Epithelial cell of proximal tubule (primary cell): Measurements from ENCODE around the gene CTXN3. TPM values are rescaled to one million over a fixed set of nuclear protein-coding genes. Genes with fewer than 3 reads are reported as not detected.
"Not testable (repeated sequence)": the region's sequence is repeated elsewhere in the genome, so short reads cannot be mapped to it uniquely, and the experiment has no call there.

Experiments used
- DNase-seq: peaks from one replicate; pipeline ENCODE4 v3.0.0-alpha.2; 2011; ENCODE audit warnings: low read depth
- H3K4me3 ChIP-seq: 2 replicates; pipeline ENCODE4 v1.5.1; 2011; ENCODE audit warnings: low read depth, mild to moderate bottlenecking, low read length
- CTCF ChIP-seq: conservative IDR thresholded peaks from 2 replicates; pipeline ENCODE4 v1.5.1; 2012; ENCODE audit warnings: low read depth, mild to moderate bottlenecking, low read length
- total RNA-seq: library from RNA; depleted of rRNA; stranded (reverse); fragments of >200 nt; gene quantifications from 2 replicates; pipeline ENCODE4 v1.2.3, GENCODE V29; 2015

CTXN3 gene
- total RNA-seq, 1 donor from 2014 or later, result not detected

GRCh38 chr5:127664093-127664492 lies 15.2 kb downstream of the CTXN3 start:
- H3K4me3 ChIP-seq, result no peak overlapping the region
- TF ChIP-seq CTCF, result no peak
- DNase-seq, result no peak

- DNase-seq, result no peak
- H3K4me3 ChIP-seq, result no peak overlapping the region
- TF ChIP-seq CTCF, result no peak
These were observed 16.8 kb downstream of the CTXN3 start for GRCh38 chr5:127665641-127666040.

- no peak overlapping the region for H3K4me3 ChIP-seq
- DNase-seq, result no peak
- TF ChIP-seq CTCF, result no peak
These were observed 17.3 kb downstream of the CTXN3 start for GRCh38 chr5:127666043-127666716.

GRCh38 chr5:127667926-127668325 lies 19.0 kb downstream of the CTXN3 start:
- no peak overlapping the region for H3K4me3 ChIP-seq
- TF ChIP-seq CTCF, result no peak
- no peak for DNase-seq

GRCh38 chr5:127671218-127671617 lies 22.3 kb downstream of the CTXN3 start:
- DNase-seq, result no peak

GRCh38 chr5:127673117-127673800 lies 24.4 kb downstream of the CTXN3 start:
- no peak for TF ChIP-seq CTCF
- no peak for DNase-seq

More at GRCh38 chr5:127671218-127671617, 22.3 kb downstream of the CTXN3 start:
- TF ChIP-seq CTCF, result no peak
- no peak overlapping the region for H3K4me3 ChIP-seq

GRCh38 chr5:127676951-127677350 lies 28.1 kb downstream of the CTXN3 start:
- not testable (repeated sequence) for H3K4me3 ChIP-seq, DNase-seq

More at GRCh38 chr5:127673117-127673800, 24.4 kb downstream of the CTXN3 start:
- no peak overlapping the region for H3K4me3 ChIP-seq

- DNase-seq, H3K4me3 ChIP-seq: not testable (repeated sequence)
These were observed 30.9 kb downstream of the CTXN3 start for GRCh38 chr5:127679691-127680330.
